ENCODE measurements around the gene CKAP2L. TPM values are rescaled to one million over a fixed set of nuclear protein-coding genes. Genes with fewer than 3 reads are reported as not detected.
A peak's percentile ranks its signal among the peaks of the same experiment; 100 is the strongest.

The CKAP2L gene
- total RNA-seq, 1 donor from 2014 or later = 2.1 TPM

DNA sequence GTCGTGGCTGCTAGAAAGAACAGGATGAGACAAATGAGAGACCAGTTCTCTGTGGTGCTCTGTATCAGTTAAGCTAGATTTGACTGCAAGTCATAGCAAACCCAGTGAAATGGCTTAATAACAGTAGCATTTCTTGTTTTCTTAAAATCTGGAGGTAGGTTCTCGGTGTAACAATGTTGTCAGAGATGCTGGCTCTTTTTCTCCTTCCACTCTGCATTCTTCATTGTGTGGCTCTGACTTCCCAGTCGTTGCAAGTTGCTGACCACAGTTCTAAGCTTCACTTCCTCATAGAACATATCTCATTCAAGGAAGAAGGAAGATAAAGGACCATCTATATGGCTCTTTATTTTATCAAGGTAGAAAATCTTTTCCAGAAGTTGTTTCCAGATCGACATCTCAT lies 7.9 kb upstream of the CKAP2L start:
- FAIRE-seq = no peak
- H3K9me3 ChIP-seq (ENCODE audit: insufficient read depth, low read depth, low read length) = no peaks in the 10 kb centered on the region

GRCh38 chr2:112768432-112768831 lies 4.0 kb upstream of the CKAP2L start:
- H3K4me1 Mint-ChIP-seq (ENCODE audit: low read depth, unreplicated experiment) = peaks cover under 1% of the 10 kb centered on the region
- Histone ChIP-seq H3K27ac (ENCODE audit: low read depth, low read length) (no peak overlapping the region), H3K79me2 (ENCODE audit: insufficient read depth, low read length) (peaks cover 10% of the 10 kb centered on the region), H4K20me1 (ENCODE audit: insufficient read depth, low read length) (no peaks in the 10 kb centered on the region), H3K9ac (ENCODE audit: low read length) (no peak overlapping the region), H2AFZ (ENCODE audit: low read depth, low read length) (no peak overlapping the region), H3K4me2 (ENCODE audit: low read length) (no peak overlapping the region), H3K4me3 (ENCODE audit: insufficient read depth, low read depth, low read length) (no peak overlapping the region), H3K27me3 (ENCODE audit: insufficient read depth, low read length) (no peaks in the 10 kb centered on the region), H3K36me3 (ENCODE audit: insufficient read depth, low read length) (no peaks in the 10 kb centered on the region), H3K4me1 (ENCODE audit: insufficient read depth, low read length) (no peaks in the 10 kb centered on the region), H3K9me3 (ENCODE audit: insufficient read depth, low read depth, low read length) (no peaks in the 10 kb centered on the region)
- TF ChIP-seq EZH2 (IDR thresholded peaks at IDR 0.05; ENCODE audit: insufficient read depth, low read length) = no peak
- TF ChIP-seq, protein P1, sequence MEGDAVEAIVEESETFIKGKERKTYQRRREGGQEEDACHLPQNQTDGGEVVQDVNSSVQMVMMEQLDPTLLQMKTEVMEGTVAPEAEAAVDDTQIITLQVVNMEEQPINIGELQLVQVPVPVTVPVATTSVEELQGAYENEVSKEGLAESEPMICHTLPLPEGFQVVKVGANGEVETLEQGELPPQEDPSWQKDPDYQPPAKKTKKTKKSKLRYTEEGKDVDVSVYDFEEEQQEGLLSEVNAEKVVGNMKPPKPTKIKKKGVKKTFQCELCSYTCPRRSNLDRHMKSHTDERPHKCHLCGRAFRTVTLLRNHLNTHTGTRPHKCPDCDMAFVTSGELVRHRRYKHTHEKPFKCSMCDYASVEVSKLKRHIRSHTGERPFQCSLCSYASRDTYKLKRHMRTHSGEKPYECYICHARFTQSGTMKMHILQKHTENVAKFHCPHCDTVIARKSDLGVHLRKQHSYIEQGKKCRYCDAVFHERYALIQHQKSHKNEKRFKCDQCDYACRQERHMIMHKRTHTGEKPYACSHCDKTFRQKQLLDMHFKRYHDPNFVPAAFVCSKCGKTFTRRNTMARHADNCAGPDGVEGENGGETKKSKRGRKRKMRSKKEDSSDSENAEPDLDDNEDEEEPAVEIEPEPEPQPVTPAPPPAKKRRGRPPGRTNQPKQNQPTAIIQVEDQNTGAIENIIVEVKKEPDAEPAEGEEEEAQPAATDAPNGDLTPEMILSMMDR (IDR thresholded peaks at IDR 0.05; ENCODE audit: insufficient read depth, low read depth, low read length) = no peak
- H3K36me3 Mint-ChIP-seq (ENCODE audit: low read depth, unreplicated experiment) = no peaks in the 10 kb centered on the region
- no peak for FAIRE-seq
- no peak for DNase-seq (ENCODE audit: low read depth)
- no peak overlapping the region for H3K27ac Mint-ChIP-seq (ENCODE audit: unreplicated experiment)
- H3K9me3 Mint-ChIP-seq (ENCODE audit: unreplicated experiment) = peaks cover 7% of the 10 kb centered on the region
- peaks cover 9% of the 10 kb centered on the region for H3K27me3 Mint-ChIP-seq (ENCODE audit: low read depth, unreplicated experiment)
- H3K4me3 Mint-ChIP-seq (ENCODE audit: unreplicated experiment) = no peak overlapping the region

More for the DNA sequence above, 7.9 kb upstream of the CKAP2L start:
- no peak overlapping the region for H3K4me2 ChIP-seq (ENCODE audit: low read length)
- H3K4me3 ChIP-seq (ENCODE audit: insufficient read depth, low read depth, low read length) = no peak overlapping the region
- Mint-ChIP-seq H3K27ac (ENCODE audit: unreplicated experiment) (no peak overlapping the region), H3K27me3 (ENCODE audit: low read depth, unreplicated experiment) (peaks cover 11% of the 10 kb centered on the region), H3K9me3 (ENCODE audit: unreplicated experiment) (peaks cover 10% of the 10 kb centered on the region), H3K36me3 (ENCODE audit: low read depth, unreplicated experiment) (peaks cover 4% of the 10 kb centered on the region), H3K4me3 (ENCODE audit: unreplicated experiment) (no peak overlapping the region), H3K4me1 (ENCODE audit: low read depth, unreplicated experiment) (peaks cover 6% of the 10 kb centered on the region)
- H4K20me1 ChIP-seq (ENCODE audit: insufficient read depth, low read length) = no peaks in the 10 kb centered on the region
- H3K4me1 ChIP-seq (ENCODE audit: insufficient read depth, low read length) = no peaks in the 10 kb centered on the region
- H3K27me3 ChIP-seq (ENCODE audit: insufficient read depth, low read length) = no peaks in the 10 kb centered on the region
- no peak overlapping the region for H3K9ac ChIP-seq (ENCODE audit: low read length)
- H3K27ac ChIP-seq (ENCODE audit: low read depth, low read length) = no peak overlapping the region
- no peak overlapping the region for H2AFZ ChIP-seq (ENCODE audit: low read depth, low read length)
- no peak for TF ChIP-seq EZH2 (IDR thresholded peaks at IDR 0.05; ENCODE audit: insufficient read depth, low read length)
- TF ChIP-seq, protein P1 (IDR thresholded peaks at IDR 0.05; ENCODE audit: insufficient read depth, low read depth, low read length) = no peak
- no peaks in the 10 kb centered on the region for H3K79me2 ChIP-seq (ENCODE audit: insufficient read depth, low read length)
- H3K36me3 ChIP-seq (ENCODE audit: insufficient read depth, low read length) = no peaks in the 10 kb centered on the region
- no peak for DNase-seq (ENCODE audit: low read depth)

DNA sequence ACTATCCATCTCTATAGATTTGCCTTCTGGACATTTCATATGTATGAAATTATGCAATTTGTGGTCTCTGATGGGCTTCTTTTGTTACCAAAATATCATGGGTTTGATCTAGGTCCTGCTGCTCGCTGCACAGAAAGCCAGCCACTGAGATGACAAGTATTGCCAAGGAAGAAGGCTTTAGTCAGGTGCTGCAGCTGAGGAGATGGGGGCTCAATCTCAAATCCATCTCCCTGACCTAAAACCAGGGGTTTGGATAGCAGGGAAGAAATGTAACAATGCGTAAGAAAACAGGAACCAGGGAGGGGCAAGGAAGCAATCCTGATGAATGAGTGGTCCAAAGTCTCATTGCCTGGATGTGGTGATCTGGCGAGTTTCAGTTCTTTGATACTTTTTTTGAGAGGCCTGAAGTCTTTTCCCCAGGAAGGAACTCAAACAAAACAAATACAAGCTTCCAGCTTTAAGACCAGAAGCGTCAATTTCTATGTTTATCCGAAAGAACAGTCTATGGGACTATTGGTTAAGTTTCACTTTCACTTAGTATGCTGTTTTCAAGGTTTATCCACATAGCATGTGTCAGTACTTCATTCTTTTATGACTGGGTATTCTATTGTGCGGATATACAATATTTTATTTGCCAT lies 3.4 kb upstream of the CKAP2L start:
- Histone ChIP-seq H3K4me2 (ENCODE audit: low read length) (peak overlapping the region; percentile 9), H3K36me3 (ENCODE audit: insufficient read depth, low read length) (no peaks in the 10 kb centered on the region), H4K20me1 (ENCODE audit: insufficient read depth, low read length) (no peaks in the 10 kb centered on the region), H3K4me3 (ENCODE audit: insufficient read depth, low read depth, low read length) (no peak overlapping the region), H3K79me2 (ENCODE audit: insufficient read depth, low read length) (peaks cover 16% of the 10 kb centered on the region), H3K27me3 (ENCODE audit: insufficient read depth, low read length) (no peaks in the 10 kb centered on the region), H3K9ac (ENCODE audit: low read length) (no peak overlapping the region), H2AFZ (ENCODE audit: low read depth, low read length) (no peak overlapping the region), H3K27ac (ENCODE audit: low read depth, low read length) (no peak overlapping the region), H3K4me1 (ENCODE audit: insufficient read depth, low read length) (no peaks in the 10 kb centered on the region), H3K9me3 (ENCODE audit: insufficient read depth, low read depth, low read length) (no peaks in the 10 kb centered on the region)
- Mint-ChIP-seq H3K9me3 (ENCODE audit: unreplicated experiment) (peaks cover 7% of the 10 kb centered on the region), H3K27me3 (ENCODE audit: low read depth, unreplicated experiment) (peaks cover 9% of the 10 kb centered on the region), H3K4me3 (ENCODE audit: unreplicated experiment) (no peak overlapping the region), H3K36me3 (ENCODE audit: low read depth, unreplicated experiment) (no peaks in the 10 kb centered on the region), H3K4me1 (ENCODE audit: low read depth, unreplicated experiment) (peaks cover 2% of the 10 kb centered on the region), H3K27ac (ENCODE audit: unreplicated experiment) (no peak overlapping the region)
- DNase-seq (ENCODE audit: low read depth) (no peak), FAIRE-seq (no peak)
- TF ChIP-seq EZH2 (IDR thresholded peaks at IDR 0.05; ENCODE audit: insufficient read depth, low read length) = no peak
- TF ChIP-seq, protein P1 (IDR thresholded peaks at IDR 0.05; ENCODE audit: insufficient read depth, low read depth, low read length) = no peak

Data from astrocyte (in vitro differentiated cells and primary cell).